ENCODE results near the gene DAB2IP.

GRCh38 chr9:121636341-121636865 is 15.0 kb upstream of the DAB2IP start:
- TF ChIP-seq EZH2 (IDR thresholded peaks at IDR 0.05; ENCODE audit: low read length, unreplicated experiment) (no peak), CTCF (conservative IDR thresholded peaks at IDR 0.05; ENCODE audit: low read depth, low read length) (no peak), EZH2phosphoT487 (IDR thresholded peaks at IDR 0.05; ENCODE audit: borderline replicate concordance, low read length) (no peak)

Measured in PC-3 (cell line).